ENCODE results near the gene NRBF2.

Gene NRBF2

GRCh38 chr10:63157845-63158624 is 24.9 kb downstream of the NRBF2 start:
- peak; percentile 57 for DNase-seq (ENCODE audit: low spot score)
- in situ Hi-C loops (cut with MboI; ENCODE audit: low sequenced_read_pairs, unreplicated experiment), result no loop called here
- TF ChIP-seq CTCF (IDR thresholded peaks at IDR 0.05; ENCODE audit: borderline replicate concordance, control extremely low read depth, extremely low read depth, insufficient read depth, missing control alignments), result peak; percentile 72

GRCh38 chr10:63161592-63161991 is 28.5 kb downstream of the NRBF2 start:
- in situ Hi-C loops (cut with MboI; ENCODE audit: low sequenced_read_pairs, unreplicated experiment), result loop anchor here (10.0 kb wide), 1 partner anchor 563 kb away; no protein-coding TSS in a partner anchor
- no peak for TF ChIP-seq CTCF (IDR thresholded peaks at IDR 0.05; ENCODE audit: borderline replicate concordance, control extremely low read depth, extremely low read depth, insufficient read depth, missing control alignments)
- no peak for DNase-seq (ENCODE audit: low spot score)

GRCh38 chr10:63164166-63164623 is 31.1 kb downstream of the NRBF2 start:
- in situ Hi-C loops (cut with MboI; ENCODE audit: low sequenced_read_pairs, unreplicated experiment), result loop anchor here (10.0 kb wide), 1 partner anchor 561 kb away; no protein-coding TSS in a partner anchor
- no peak for DNase-seq (ENCODE audit: low spot score)
- no peak for TF ChIP-seq CTCF (IDR thresholded peaks at IDR 0.05; ENCODE audit: borderline replicate concordance, control extremely low read depth, extremely low read depth, insufficient read depth, missing control alignments)

GRCh38 chr10:63165249-63165648 is 32.1 kb downstream of the NRBF2 start:
- in situ Hi-C loops (cut with MboI; ENCODE audit: low sequenced_read_pairs, unreplicated experiment), result loop anchor here (10.0 kb wide), 1 partner anchor 560 kb away; no protein-coding TSS in a partner anchor
- DNase-seq (ENCODE audit: low spot score), result no peak
- no peak for TF ChIP-seq CTCF (IDR thresholded peaks at IDR 0.05; ENCODE audit: borderline replicate concordance, control extremely low read depth, extremely low read depth, insufficient read depth, missing control alignments)

- in situ Hi-C loops (cut with MboI; ENCODE audit: low sequenced_read_pairs, unreplicated experiment), result loop anchor here (10.0 kb wide), 1 partner anchor 558 kb away; no protein-coding TSS in a partner anchor
- DNase-seq (ENCODE audit: low spot score), result peak; percentile 30
- TF ChIP-seq CTCF (IDR thresholded peaks at IDR 0.05; ENCODE audit: borderline replicate concordance, control extremely low read depth, extremely low read depth, insufficient read depth, missing control alignments), result peak; percentile 45
These were observed 33.7 kb downstream of the NRBF2 start for GRCh38 chr10:63166742-63167258.

GRCh38 chr10:63168821-63169462 is 35.8 kb downstream of the NRBF2 start:
- DNase-seq (ENCODE audit: low spot score), result no peak
- in situ Hi-C loops (cut with MboI; ENCODE audit: low sequenced_read_pairs, unreplicated experiment), result loop anchor here (10.0 kb wide), 1 partner anchor 556 kb away; no protein-coding TSS in a partner anchor
- no peak for TF ChIP-seq CTCF (IDR thresholded peaks at IDR 0.05; ENCODE audit: borderline replicate concordance, control extremely low read depth, extremely low read depth, insufficient read depth, missing control alignments)

Data from GM13976 (cell line).